Suprapubic skin (tissue), 3 donors: Measurements from ENCODE around the gene PLXNA2.

Experiments used
- CTCF ChIP-seq, 2 donors: fragments of 200-600 bp in 1 of 2; fragments of 450-650 bp in 1 of 2; sonication (generic) in 1 of 2; IDR thresholded peaks; one replicate each; pipeline ENCODE4 v1.5.1; 2016 to 2019; ENCODE audit warnings: antibody characterized with exemption in 2 of 2, mild to moderate bottlenecking in 1 of 2, moderate library complexity in 1 of 2
- POLR2A ChIP-seq, 2 donors: fragments of 450-650 bp; IDR thresholded peaks; one replicate each; pipeline ENCODE4 v1.6.1; 2017; ENCODE audit warnings: antibody characterized with exemption in 2 of 2, mild to moderate bottlenecking in 2 of 2, moderate library complexity in 2 of 2

- no peak for TF ChIP-seq POLR2A (IDR thresholded peaks at IDR 0.05)
- no peak for TF ChIP-seq CTCF (IDR thresholded peaks at IDR 0.05)
These were observed 159.4 kb downstream of the PLXNA2 start for GRCh38 chr1:208084764-208085163.
